H1 (cell line): ENCODE data around the gene STX7. TPM values are rescaled to one million over a fixed set of nuclear protein-coding genes. Genes with fewer than 3 reads are reported as not detected.

Source experiments
- CHD7 ChIP-seq: fragments of 300-600 bp; sonication (generic); IDR thresholded peaks from 2 replicates; pipeline ENCODE4 v1.7.1; 2012; ENCODE audit warnings: low read length, moderate library complexity, mild to moderate bottlenecking, inconsistent platforms; ENCODE audit not compliant: insufficient replicate concordance
- CREB1 ChIP-seq: IDR thresholded peaks from 2 replicates; pipeline ENCODE4 v1.6.1; 2012; ENCODE audit warnings: inconsistent platforms
- GTF2F1 ChIP-seq: IDR thresholded peaks from 2 replicates; pipeline ENCODE4 v1.6.1; 2012; ENCODE audit warnings: low read depth, low read length, improper control_type of control experiment, borderline replicate concordance
- KDM5A ChIP-seq: fragments of 200-600 bp; IDR thresholded peaks from 2 replicates; pipeline ENCODE4 v1.7.1; 2012; ENCODE audit warnings: mild to moderate bottlenecking, low read length, inconsistent platforms, mixed read lengths
- MAX ChIP-seq: IDR thresholded peaks from 2 replicates; pipeline ENCODE4 v1.6.1; 2012; ENCODE audit warnings: inconsistent platforms
- NANOG ChIP-seq: IDR thresholded peaks from 2 replicates; pipeline ENCODE4 v1.6.1; 2011; ENCODE audit warnings: low read length, low read depth, mild to moderate bottlenecking, inconsistent platforms; ENCODE audit not compliant: insufficient read depth, poor library complexity, severe bottlenecking
- POLR2AphosphoS5 ChIP-seq: IDR thresholded peaks from 2 replicates; pipeline ENCODE4 v1.6.1; 2011; ENCODE audit warnings: low read depth, low read length
- RAD21 ChIP-seq, 2 experiments: IDR thresholded peaks in 1 of 2; conservative IDR thresholded peaks in 1 of 2; 2 replicates each; pipeline ENCODE4 v1.6.1; 2011; ENCODE audit warnings: low read depth in 2 of 2, low read length in 2 of 2, improper control_type of control experiment in 1 of 2, inconsistent platforms in 1 of 2, mild to moderate bottlenecking in 1 of 2, moderate library complexity in 1 of 2
- SIX5 ChIP-seq: IDR thresholded peaks from 2 replicates; pipeline ENCODE4 v1.6.1; 2011; ENCODE audit warnings: mild to moderate bottlenecking, low read depth, low read length
- TAF1 ChIP-seq: IDR thresholded peaks from 2 replicates; pipeline ENCODE4 v1.6.1; 2011; ENCODE audit warnings: mild to moderate bottlenecking, low read depth, low read length
- YY1 ChIP-seq: IDR thresholded peaks from 2 replicates; pipeline ENCODE4 v1.6.1; 2011; ENCODE audit warnings: low read depth, mild to moderate bottlenecking, low read length
- polyA plus RNA-seq, 7 experiments: library from polyadenylated mRNA; depleted of rRNA in 3 of 7; stranded (reverse) in 5 of 7; unstranded in 2 of 7; fragments of >200 nt in 5 of 7; fragments of 200-250 nt in 2 of 7; gene quantifications; 1 replicate in 5 of 7; 2 replicates in 1 of 7; 4 replicates in 1 of 7; pipeline versions ENCODE4 v1.2.1 to v1.2.3, GENCODE V29; 2011 to 2013; ENCODE audit warnings: missing spikeins in 2 of 7, mixed read lengths in 2 of 7
- total RNA-seq: library from RNA; stranded (reverse); fragmentation: NEBNext Ultra II Directional; extraction: Animal tissue kit (Norgen Biotek cat#: 25700); gene quantifications from 2 replicates; pipeline ENCODE4 v1.2.1, GENCODE V29; 2021

STX7 gene
- total and polyA plus RNA-seq, 2 of the 8 experiments (the other 6 are each of a cell fraction or from before 2014, with no cell fraction given) = 5.7 to 27.9 TPM

GRCh38 chr6:132489376-132489775 lies 23.5 kb downstream of the STX7 start (continued):
- TF ChIP-seq CHD7 (no peak), CREB1 (no peak), GTF2F1 (no peak), NANOG (no peak), KDM5A (no peak), MAX (no peak), RAD21 (IDR thresholded peaks at IDR 0.05 in 1 of 2, conservative IDR thresholded peaks at IDR 0.05 in 1 of 2; ENCODE audit: low read depth in 2 of 2, low read length in 2 of 2) (no peak), SIX5 (no peak), TAF1 (no peak), YY1 (no peak), POLR2AphosphoS5 (no peak)
